ENCODE measurements around the gene MFSD12. TPM values are rescaled to one million over a fixed set of nuclear protein-coding genes. Genes with fewer than 3 reads are reported as not detected.

The MFSD12 gene
- total RNA-seq, 1 experiment from 2014 or later: 60.6 TPM

DNA sequence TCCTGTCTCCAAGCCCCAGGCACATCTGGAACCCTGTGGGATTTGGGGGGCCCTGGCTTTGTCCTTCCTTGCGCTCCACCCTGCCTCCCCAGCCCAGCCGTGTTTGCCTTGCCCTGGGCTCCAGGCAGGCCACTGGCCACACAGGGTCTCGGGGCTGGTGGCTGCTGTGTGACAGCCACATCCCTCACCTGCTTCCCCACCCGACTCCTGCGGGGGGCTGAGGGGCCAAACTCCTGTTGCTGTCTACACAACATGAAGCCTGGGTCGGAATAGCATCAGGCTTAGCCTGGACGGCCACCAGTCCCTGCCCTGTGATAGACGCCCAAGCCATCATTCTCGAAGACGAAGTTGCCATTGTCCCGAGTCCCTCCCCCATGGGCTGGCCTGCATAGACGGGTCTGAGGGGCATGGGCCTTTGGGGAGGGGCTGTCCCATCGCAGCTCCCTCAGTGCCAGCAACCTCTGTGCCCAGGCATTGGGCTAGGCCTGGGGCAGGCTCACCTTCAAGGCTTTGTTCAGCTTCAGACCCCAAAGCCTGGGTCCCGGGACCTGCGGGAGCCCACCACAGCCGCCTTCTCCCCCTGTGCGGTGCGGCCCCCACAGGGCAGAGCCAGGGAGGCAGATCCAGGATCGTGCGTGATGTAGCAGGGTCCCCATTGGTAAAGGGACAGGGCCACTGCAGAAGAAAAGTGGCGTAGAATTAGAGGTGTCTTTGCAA, 33.9 kb downstream of the MFSD12 start:
- H3K27ac Mint-ChIP-seq (ENCODE audit: unreplicated experiment): no peak overlapping the region
- no peaks in the 10 kb centered on the region for H3K27me3 ChIP-seq (replicated peaks; ENCODE audit: control insufficient read depth, insufficient read depth, low read length)

DNA sequence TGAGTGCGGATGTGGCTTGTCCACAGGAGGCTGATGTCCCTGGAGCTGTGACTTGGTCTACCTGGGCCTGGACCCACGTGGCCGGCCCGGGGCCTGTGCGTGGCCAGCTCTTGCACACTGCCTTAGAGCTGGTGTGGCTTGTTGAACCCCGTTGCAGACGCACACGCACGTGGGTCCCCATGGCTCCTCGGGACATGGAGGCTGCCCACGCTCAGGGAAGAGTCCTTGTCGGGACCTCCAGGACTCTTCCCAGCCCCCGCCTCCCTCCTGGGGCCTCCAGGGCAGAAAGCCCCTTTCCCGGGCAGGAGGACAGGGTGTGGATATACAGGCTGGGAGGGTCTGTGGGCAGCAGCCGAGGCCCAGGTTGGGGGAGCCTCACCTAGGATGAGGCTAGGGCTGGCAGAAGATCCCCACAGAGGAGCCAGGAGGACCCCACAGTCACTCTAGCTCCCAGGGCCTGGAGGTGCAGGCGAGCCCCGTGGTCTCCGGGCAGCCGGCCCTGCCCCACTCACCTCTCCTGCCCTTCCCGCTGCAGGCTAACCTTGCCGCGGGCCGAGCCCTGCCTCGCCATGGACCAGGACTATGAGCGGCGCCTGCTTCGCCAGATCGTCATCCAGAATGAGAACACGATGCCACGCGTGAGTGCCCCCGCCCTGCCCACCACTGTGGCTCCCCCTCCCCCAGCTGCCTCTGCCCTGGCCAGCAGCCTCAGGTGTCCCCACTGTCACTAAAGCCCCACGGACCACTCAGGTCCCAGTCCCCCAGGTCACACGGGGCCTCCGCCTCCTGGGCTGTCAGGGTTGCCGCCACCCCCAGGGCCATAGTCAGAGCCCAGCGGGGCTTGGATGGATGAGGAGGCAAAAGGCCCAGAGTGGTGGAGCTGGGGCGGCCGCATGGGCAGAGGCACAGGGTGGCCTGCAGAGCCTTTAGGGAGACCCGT, 34.7 kb downstream of the MFSD12 start:
- H3K27ac Mint-ChIP-seq (ENCODE audit: unreplicated experiment): no peak overlapping the region
- BruUV-seq (replicated peaks): no TSS peak
- no peaks in the 10 kb centered on the region for H3K27me3 Mint-ChIP-seq (ENCODE audit: insufficient read depth, unreplicated experiment)
- no peak for DNase-seq
- ChIA-PET POLR2A (no interaction called here), CTCF (interaction anchor here (0.6 kb wide), 1 partner anchor 105 kb away, joined by 8 read pairs; no protein-coding TSS in a partner anchor)
- H3K4me1 ChIP-seq: no peaks in the 10 kb centered on the region
- H3K4me3 Mint-ChIP-seq (ENCODE audit: unreplicated experiment): no peak overlapping the region
- H3K36me3 ChIP-seq (ENCODE audit: control insufficient read depth, insufficient read depth, low read length): 0 out of 2 replicates have a peak, but pooled peaks cover 1% of the 10 kb centered on the region
- TF ChIP-seq, protein P1, sequence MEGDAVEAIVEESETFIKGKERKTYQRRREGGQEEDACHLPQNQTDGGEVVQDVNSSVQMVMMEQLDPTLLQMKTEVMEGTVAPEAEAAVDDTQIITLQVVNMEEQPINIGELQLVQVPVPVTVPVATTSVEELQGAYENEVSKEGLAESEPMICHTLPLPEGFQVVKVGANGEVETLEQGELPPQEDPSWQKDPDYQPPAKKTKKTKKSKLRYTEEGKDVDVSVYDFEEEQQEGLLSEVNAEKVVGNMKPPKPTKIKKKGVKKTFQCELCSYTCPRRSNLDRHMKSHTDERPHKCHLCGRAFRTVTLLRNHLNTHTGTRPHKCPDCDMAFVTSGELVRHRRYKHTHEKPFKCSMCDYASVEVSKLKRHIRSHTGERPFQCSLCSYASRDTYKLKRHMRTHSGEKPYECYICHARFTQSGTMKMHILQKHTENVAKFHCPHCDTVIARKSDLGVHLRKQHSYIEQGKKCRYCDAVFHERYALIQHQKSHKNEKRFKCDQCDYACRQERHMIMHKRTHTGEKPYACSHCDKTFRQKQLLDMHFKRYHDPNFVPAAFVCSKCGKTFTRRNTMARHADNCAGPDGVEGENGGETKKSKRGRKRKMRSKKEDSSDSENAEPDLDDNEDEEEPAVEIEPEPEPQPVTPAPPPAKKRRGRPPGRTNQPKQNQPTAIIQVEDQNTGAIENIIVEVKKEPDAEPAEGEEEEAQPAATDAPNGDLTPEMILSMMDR (IDR thresholded peaks at IDR 0.05; ENCODE audit: insufficient read depth in 1 of 2, low read depth in 1 of 2, low read length in 1 of 2, severe bottlenecking in 1 of 2, unreplicated experiment in 1 of 2): no peak
- no peaks in the 10 kb centered on the region for H3K27me3 ChIP-seq (replicated peaks; ENCODE audit: control insufficient read depth, insufficient read depth, low read length)
- intact Hi-C loops (cut with micrococcal nuclease; ENCODE audit: unreplicated experiment): no loop called here
- peaks cover 36% of the 10 kb centered on the region for H3K36me3 Mint-ChIP-seq (ENCODE audit: insufficient read depth, unreplicated experiment)
- no peaks in the 10 kb centered on the region for H3K9me3 ChIP-seq
- no peaks in the 10 kb centered on the region for H3K9me3 Mint-ChIP-seq (ENCODE audit: unreplicated experiment)
- H3K4me1 Mint-ChIP-seq (ENCODE audit: low read depth, unreplicated experiment): peaks cover 6% of the 10 kb centered on the region
- H3K4me3 ChIP-seq (ENCODE audit: low read depth, low read length): no peak overlapping the region

More for the DNA sequence above, 33.9 kb downstream of the MFSD12 start:
- H3K27me3 Mint-ChIP-seq (ENCODE audit: insufficient read depth, unreplicated experiment): no peaks in the 10 kb centered on the region
- peaks cover 36% of the 10 kb centered on the region for H3K36me3 Mint-ChIP-seq (ENCODE audit: insufficient read depth, unreplicated experiment)
- Histone ChIP-seq H3K9me3 (no peaks in the 10 kb centered on the region), H3K4me3 (ENCODE audit: low read depth, low read length) (no peak overlapping the region), H3K36me3 (ENCODE audit: control insufficient read depth, insufficient read depth, low read length) (0 out of 2 replicates have a peak, but pooled peaks cover 1% of the 10 kb centered on the region), H3K4me1 (no peaks in the 10 kb centered on the region)
- DNase-seq: no peak
- no peaks in the 10 kb centered on the region for H3K9me3 Mint-ChIP-seq (ENCODE audit: unreplicated experiment)
- H3K4me1 Mint-ChIP-seq (ENCODE audit: low read depth, unreplicated experiment): peaks cover 6% of the 10 kb centered on the region
- intact Hi-C loops (cut with micrococcal nuclease; ENCODE audit: unreplicated experiment): no loop called here
- H3K4me3 Mint-ChIP-seq (ENCODE audit: unreplicated experiment): no peak overlapping the region
- TF ChIP-seq, protein P1 (IDR thresholded peaks at IDR 0.05; ENCODE audit: insufficient read depth in 1 of 2, low read depth in 1 of 2, low read length in 1 of 2, severe bottlenecking in 1 of 2, unreplicated experiment in 1 of 2): no peak
- no TSS peak for BruUV-seq (replicated peaks)
- CTCF ChIA-PET: no interaction called here
- POLR2A ChIA-PET: no interaction called here

DNA sequence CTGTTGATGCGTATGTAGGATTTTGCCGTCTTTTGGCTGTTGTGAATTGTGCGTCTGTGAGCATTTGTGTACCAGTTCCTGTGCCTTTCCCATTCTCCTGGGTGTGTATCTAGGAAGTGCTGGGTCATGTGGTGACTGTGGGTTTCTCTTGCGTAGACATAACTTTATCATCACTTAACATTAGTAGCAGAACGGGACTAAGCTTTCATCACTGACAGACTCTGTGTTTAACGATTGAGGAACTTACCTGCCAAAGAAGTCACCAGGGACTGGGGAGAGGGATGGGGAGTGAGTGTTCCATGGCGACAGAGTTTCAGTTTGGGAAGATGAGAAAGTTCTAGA, 36.3 kb downstream of the MFSD12 start:
- peaks cover 6% of the 10 kb centered on the region for H3K4me1 Mint-ChIP-seq (ENCODE audit: low read depth, unreplicated experiment)
- TF ChIP-seq, protein P1 (IDR thresholded peaks at IDR 0.05; ENCODE audit: insufficient read depth in 1 of 2, low read depth in 1 of 2, low read length in 1 of 2, severe bottlenecking in 1 of 2, unreplicated experiment in 1 of 2): no peak
- intact Hi-C loops (cut with micrococcal nuclease; ENCODE audit: unreplicated experiment): no loop called here
- Histone ChIP-seq H3K27me3 (replicated peaks; ENCODE audit: control insufficient read depth, insufficient read depth, low read length) (no peaks in the 10 kb centered on the region), H3K9me3 (no peaks in the 10 kb centered on the region), H3K4me3 (ENCODE audit: low read depth, low read length) (no peak overlapping the region), H3K4me1 (no peaks in the 10 kb centered on the region), H3K36me3 (ENCODE audit: control insufficient read depth, insufficient read depth, low read length) (no peaks in the 10 kb centered on the region)
- ChIA-PET POLR2A (no interaction called here), CTCF (no interaction called here)
- H3K36me3 Mint-ChIP-seq (ENCODE audit: insufficient read depth, unreplicated experiment): peaks cover 37% of the 10 kb centered on the region
- BruUV-seq (replicated peaks): no TSS peak
- no peaks in the 10 kb centered on the region for H3K27me3 Mint-ChIP-seq (ENCODE audit: insufficient read depth, unreplicated experiment)
- no peak overlapping the region for H3K4me3 Mint-ChIP-seq (ENCODE audit: unreplicated experiment)
- no peak for DNase-seq
- peak overlapping the region; percentile 61 for H3K27ac Mint-ChIP-seq (ENCODE audit: unreplicated experiment)
- H3K9me3 Mint-ChIP-seq (ENCODE audit: unreplicated experiment): no peaks in the 10 kb centered on the region
